ENCODE measurements around the gene DISP2.

Gene DISP2

GRCh38 chr15:40344631-40345120, 13.3 kb upstream of the DISP2 start:
- TF ChIP-seq CTCF (IDR thresholded peaks at IDR 0.05; ENCODE audit: control extremely low read depth, extremely low read depth, low read depth, missing control alignments) = peak; percentile 89
- POLR2A ChIA-PET = no interaction called here

GRCh38 chr15:40345225-40345866, 12.7 kb upstream of the DISP2 start:
- CTCF ChIA-PET = interaction anchor here (1.0 to 16.1 kb wide), 24 partner anchors 7 to 119 kb away, joined by 3 to 263 read pairs (median 9); partner anchors contain the start of genes DISP2, INAFM2, IVD and PHGR1
- POLR2A ChIA-PET = no interaction called here
- no peak for DNase-seq (ENCODE audit: extremely low spot score)
- TF ChIP-seq CTCF (IDR thresholded peaks at IDR 0.05; ENCODE audit: control extremely low read depth, extremely low read depth, low read depth, missing control alignments) = no peak

More at GRCh38 chr15:40344631-40345120, 13.3 kb upstream of the DISP2 start:
- CTCF ChIA-PET = interaction anchor here (0.7 to 16.1 kb wide), 33 partner anchors 8 to 230 kb away, joined by 3 to 263 read pairs (median 7); partner anchors contain the start of genes DISP2, INAFM2, IVD and PHGR1
- peak; percentile 88 for DNase-seq (ENCODE audit: extremely low spot score)

GRCh38 chr15:40345867-40346578, 12.0 kb upstream of the DISP2 start:
- CTCF ChIA-PET = interaction anchor here (1.0 to 16.1 kb wide), 12 partner anchors 6 to 77 kb away, joined by 3 to 222 read pairs (median 38); partner anchors contain the start of genes CCDC9B, DISP2, INAFM2 and IVD
- POLR2A ChIA-PET = no interaction called here
- TF ChIP-seq CTCF (IDR thresholded peaks at IDR 0.05; ENCODE audit: control extremely low read depth, extremely low read depth, low read depth, missing control alignments) = no peak
- no peak for DNase-seq (ENCODE audit: extremely low spot score)

GRCh38 chr15:40346579-40347558, 11.2 kb upstream of the DISP2 start:
- CTCF ChIA-PET = interaction anchor here (1.0 to 12.9 kb wide), 5 partner anchors 6 to 75 kb away, joined by 3 to 186 read pairs (median 53); partner anchors contain the start of genes CCDC9B, DISP2, IVD and PHGR1
- no peak for DNase-seq (ENCODE audit: extremely low spot score)
- no peak for TF ChIP-seq CTCF (IDR thresholded peaks at IDR 0.05; ENCODE audit: control extremely low read depth, extremely low read depth, low read depth, missing control alignments)
- POLR2A ChIA-PET = no interaction called here

GRCh38 chr15:40347559-40348473, 10.2 kb upstream of the DISP2 start:
- CTCF ChIA-PET = interaction anchor here (0.6 to 12.6 kb wide), 4 partner anchors 8 to 73 kb away, joined by 3 to 186 read pairs (median 4); partner anchors contain the start of gene CCDC9B
- POLR2A ChIA-PET = no interaction called here
- TF ChIP-seq CTCF (IDR thresholded peaks at IDR 0.05; ENCODE audit: control extremely low read depth, extremely low read depth, low read depth, missing control alignments) = no peak
- no peak for DNase-seq (ENCODE audit: extremely low spot score)
